Glutamatergic neuron (in vitro differentiated cells): Measurements from ENCODE around the gene ENG. TPM values are rescaled to one million over a fixed set of nuclear protein-coding genes. Genes with fewer than 3 reads are reported as not detected.

Source experiments
- DNase-seq: peaks from one replicate; pipeline ENCODE4 v3.0.0; 2022
- H3K27ac Mint-ChIP-seq: one replicate; pipeline ENCODE4 v1.8.0; 2020; ENCODE audit warnings: mild to moderate bottlenecking, mixed read lengths, inconsistent platforms; ENCODE audit not compliant: unreplicated experiment
- H3K27me3 Mint-ChIP-seq: one replicate; pipeline ENCODE4 v1.8.0; 2020; ENCODE audit warnings: mild to moderate bottlenecking, moderate library complexity, mixed read lengths, inconsistent platforms; ENCODE audit not compliant: unreplicated experiment
- H3K36me3 Mint-ChIP-seq: one replicate; pipeline ENCODE4 v1.8.0; 2020; ENCODE audit warnings: mild to moderate bottlenecking, mixed read lengths, inconsistent platforms; ENCODE audit not compliant: unreplicated experiment
- H3K4me1 Mint-ChIP-seq: one replicate; pipeline ENCODE4 v1.8.0; 2020; ENCODE audit warnings: mild to moderate bottlenecking, low read depth, mixed read lengths, inconsistent platforms; ENCODE audit not compliant: unreplicated experiment
- H3K4me3 Mint-ChIP-seq: one replicate; pipeline ENCODE4 v1.8.0; 2020; ENCODE audit warnings: mild to moderate bottlenecking, mixed read lengths, inconsistent platforms; ENCODE audit not compliant: unreplicated experiment
- H3K9me3 Mint-ChIP-seq: one replicate; pipeline ENCODE4 v1.8.0; 2020; ENCODE audit warnings: mild to moderate bottlenecking, moderate library complexity, mixed read lengths, inconsistent platforms; ENCODE audit not compliant: unreplicated experiment
- CTCF ChIP-seq: fragments of 200-600 bp; sonication (generic); IDR thresholded peaks from one replicate; pipeline ENCODE4 v1.5.0; 2021; ENCODE audit not compliant: partially characterized antibody, unreplicated experiment
- total RNA-seq: library from RNA; stranded (reverse); fragmentation: NEBNext Ultra II Directional; extraction: Animal tissue kit (Norgen Biotek cat#: 25700); gene quantifications from one replicate; pipeline ENCODE4 v1.2.1, GENCODE V29; 2021; ENCODE audit not compliant: unreplicated experiment

ENG gene
- total RNA-seq, 1 donor from 2014 or later = not detected

GRCh38 chr9:127853312-127854183 lies 910 bp downstream of the ENG start:
- Mint-ChIP-seq H3K9me3 (peaks cover 8% of the 10 kb centered on the region), H3K4me3 (no peak overlapping the region), H3K27ac (no peak overlapping the region), H3K4me1 (peaks cover 3% of the 10 kb centered on the region), H3K27me3 (no peaks in the 10 kb centered on the region), H3K36me3 (peaks cover 11% of the 10 kb centered on the region)
- DNase-seq = no peak
- TF ChIP-seq CTCF = no peak

DNA sequence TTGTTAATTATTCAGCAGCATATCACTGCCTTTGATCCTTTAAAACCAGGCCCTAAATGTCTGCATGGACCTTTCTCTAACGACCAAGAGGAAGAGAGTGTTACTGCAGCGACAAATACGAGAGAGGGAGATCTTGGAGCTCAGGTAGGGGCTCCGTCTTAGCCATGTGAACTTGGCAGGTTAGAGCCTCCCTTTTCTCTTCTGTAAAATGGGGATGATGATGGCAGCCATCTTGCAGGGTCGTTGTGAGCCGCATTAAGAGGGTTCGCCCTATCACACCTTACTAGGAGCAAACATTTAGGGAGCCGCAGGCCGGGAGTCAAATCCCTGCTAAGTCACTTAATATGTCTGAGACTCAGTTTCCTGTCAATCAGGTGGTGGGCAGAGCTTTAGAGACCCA lies 1.6 kb downstream of the ENG start:
- H3K4me1 Mint-ChIP-seq = no peaks in the 10 kb centered on the region
- no peak overlapping the region for H3K27ac Mint-ChIP-seq
- TF ChIP-seq CTCF = no peak
- H3K4me3 Mint-ChIP-seq = no peak overlapping the region
- DNase-seq = no peak
- peaks cover 8% of the 10 kb centered on the region for H3K9me3 Mint-ChIP-seq
- H3K36me3 Mint-ChIP-seq = peaks cover 15% of the 10 kb centered on the region
- peaks cover 2% of the 10 kb centered on the region for H3K27me3 Mint-ChIP-seq

DNA sequence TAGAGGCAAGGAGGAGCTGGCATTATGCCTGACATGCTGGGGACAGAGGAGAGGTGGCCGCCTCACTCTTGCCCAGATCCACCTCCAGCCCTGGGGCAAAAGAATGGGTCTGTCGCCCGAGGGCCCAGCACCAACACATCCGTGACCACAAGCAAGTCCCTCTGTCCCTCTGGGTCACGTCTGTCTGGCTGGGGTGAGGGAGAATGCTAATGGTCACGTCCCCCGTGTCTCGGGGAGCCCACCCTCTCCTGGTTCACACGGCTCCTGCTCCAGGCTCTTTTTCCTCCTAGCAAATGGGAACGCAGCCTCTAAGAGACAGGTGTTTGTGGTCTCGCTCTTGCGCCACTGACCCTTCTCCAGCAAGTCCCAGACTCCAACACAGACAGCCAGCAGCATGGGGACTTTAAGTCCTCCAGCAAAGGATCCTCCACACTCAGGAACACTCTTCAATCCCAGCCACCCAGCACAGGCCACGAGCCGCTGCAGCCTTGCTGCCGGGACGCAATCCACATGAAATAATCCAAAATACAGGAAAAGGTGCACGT lies 4.1 kb downstream of the ENG start:
- Mint-ChIP-seq H3K4me3 (no peak overlapping the region), H3K27ac (no peak overlapping the region), H3K9me3 (peaks cover 6% of the 10 kb centered on the region), H3K36me3 (peaks cover 15% of the 10 kb centered on the region), H3K4me1 (no peaks in the 10 kb centered on the region), H3K27me3 (peaks cover 3% of the 10 kb centered on the region)
- no peak for TF ChIP-seq CTCF
- DNase-seq = no peak

DNA sequence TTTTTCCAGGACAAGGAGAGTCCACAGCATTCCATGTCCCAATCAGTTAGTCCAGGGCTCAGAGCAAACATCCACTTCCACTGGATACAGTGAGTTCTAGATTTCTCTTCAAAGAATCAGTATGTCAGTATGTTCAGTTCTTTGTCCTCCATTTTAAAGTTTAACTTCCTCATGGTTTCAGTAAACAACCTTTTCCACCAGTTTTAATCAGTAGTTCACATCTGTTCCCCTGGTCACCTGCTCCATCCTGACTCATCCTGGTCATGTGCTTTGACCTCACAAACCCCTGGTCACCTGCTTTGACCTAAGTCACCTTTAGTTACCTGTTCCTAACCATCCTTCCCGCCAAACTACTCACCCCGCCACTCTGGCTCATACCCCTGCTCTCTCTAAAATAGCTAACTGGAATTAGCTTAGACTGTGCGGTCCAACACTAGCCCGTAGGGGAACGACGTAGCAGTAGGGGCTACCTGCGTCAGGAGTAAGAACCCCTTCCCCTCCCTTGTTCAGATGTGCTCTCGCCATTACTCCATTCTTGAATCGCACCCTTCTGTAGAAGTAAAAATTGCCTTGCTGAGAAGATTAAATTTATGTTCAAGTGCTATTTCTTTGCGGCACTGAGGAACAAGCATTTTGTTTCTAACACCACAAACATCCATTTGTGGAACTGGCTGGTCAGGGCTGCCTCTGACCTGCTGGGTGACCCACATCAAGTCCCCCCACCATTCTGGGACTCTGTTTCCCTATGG lies 5.5 kb downstream of the ENG start:
- Mint-ChIP-seq H3K36me3 (peaks cover 15% of the 10 kb centered on the region), H3K27me3 (peaks cover 3% of the 10 kb centered on the region), H3K4me1 (no peaks in the 10 kb centered on the region), H3K27ac (no peak overlapping the region), H3K9me3 (peaks cover 6% of the 10 kb centered on the region), H3K4me3 (peak overlapping the region; percentile 3)
- no peak for DNase-seq
- no peak for TF ChIP-seq CTCF
